Esophagus squamous epithelium (tissue), 5 donors: Measurements from ENCODE around the gene UGT3A2. TPM values are rescaled to one million over a fixed set of nuclear protein-coding genes. Genes with fewer than 3 reads are reported as not detected.

Experiments
- DNase-seq: peaks from one replicate; lab custom pipeline; 2025; lab: John Stamatoyannopoulos, UW
- H3K27ac ChIP-seq, 4 donors: fragments of 200-600 bp; sonication (generic); one replicate each; pipeline ENCODE4 v1.5.1; 2016 to 2019; ENCODE audit warnings: mild to moderate bottlenecking in 1 of 4
- H3K27me3 ChIP-seq, 4 donors: fragments of 200-600 bp; sonication (generic); 1 replicate in 3 of 4; 2 replicates in 1 of 4; pipeline versions ENCODE4 v1.5.1 to v1.6.0; 2017 to 2021; ENCODE audit warnings: antibody characterized with exemption in 1 of 4
- H3K36me3 ChIP-seq, 3 donors: fragments of 200-600 bp; sonication (generic); one replicate each; pipeline ENCODE4 v1.5.1; 2016 to 2019
- H3K4me1 ChIP-seq, 3 donors: fragments of 200-600 bp; sonication (generic); one replicate each; pipeline ENCODE4 v1.5.1; 2017 to 2019
- H3K4me3 ChIP-seq, 4 donors: fragments of 200-600 bp; sonication (generic); 1 replicate in 3 of 4; 2 replicates in 1 of 4; pipeline ENCODE4 v1.5.1; 2016 to 2019; ENCODE audit warnings: mild to moderate bottlenecking in 2 of 4, moderate library complexity in 1 of 4
- H3K9me3 ChIP-seq, 3 donors: fragments of 200-600 bp; sonication (generic); one replicate each; pipeline ENCODE4 v1.5.1; 2016 to 2019
- CTCF ChIP-seq, 6 experiments: fragments of 450-650 bp in 4 of 6; fragments of 200-600 bp in 2 of 6; sonication (generic) in 2 of 6; IDR thresholded peaks; one replicate each; pipeline ENCODE4 v1.5.1; 2016 to 2019; ENCODE audit warnings: antibody characterized with exemption in 6 of 6, mild to moderate bottlenecking in 4 of 6, moderate library complexity in 4 of 6
- POLR2A ChIP-seq, 4 donors: fragments of 450-650 bp; IDR thresholded peaks; one replicate each; pipeline ENCODE4 v1.6.1; 2017; ENCODE audit warnings: antibody characterized with exemption in 4 of 4, mild to moderate bottlenecking in 4 of 4, moderate library complexity in 3 of 4
- WGBS, 2 donors: methylation state at CpG; one replicate each; pipeline ENCODE4 v1.1.5; 2018; 5-methylcytosine and 5-hydroxymethylcytosine counted together
- intact Hi-C: fragments of 100-400 bp; cut with DNase I; formaldehyde crosslinking; loops from one replicate; pipeline ENCODE4 v1.15.0; 2022
- total RNA-seq, 4 donors: library from RNA; depleted of rRNA; stranded (reverse); fragments of >200 nt; gene quantifications; one replicate each; pipeline ENCODE4 v1.1.0, GENCODE V29; 2016
- donor health status: DM: yes; HTN: yes; CAD: no.

UGT3A2 gene
- total RNA-seq, 4 donors from 2014 or later, result not detected

- WGBS, 2 donors, result 67 to 90% methylated on average over 1 of the region's 1 CpG
- TF ChIP-seq POLR2A (IDR thresholded peaks at IDR 0.05) (no peak), CTCF (IDR thresholded peaks at IDR 0.05) (no peak)
- intact Hi-C loops, result no loop called here
Observed at GRCh38 chr5:36033486-36033885, 33.2 kb downstream of the UGT3A2 start.

GRCh38 chr5:36033047-36033446 lies 33.6 kb downstream of the UGT3A2 start:
- DNase-seq, result no peak
- TF ChIP-seq POLR2A (IDR thresholded peaks at IDR 0.05) (no peak), CTCF (IDR thresholded peaks at IDR 0.05) (no peak)
- H3K27me3 ChIP-seq, result peaks cover 0 to 2% (median 0%) of the 10 kb centered on the region in 4 donors

More at GRCh38 chr5:36033486-36033885, 33.2 kb downstream of the UGT3A2 start:
- Histone ChIP-seq H3K36me3 (no peaks in the 10 kb centered on the region), H3K27ac (no peak overlapping the region), H3K4me1 (peaks cover 0 to 5% (median 0%) of the 10 kb centered on the region in 3 donors), H3K4me3 (no peak overlapping the region), H3K27me3 (peaks cover 0 to 7% (median 0%) of the 10 kb centered on the region in 4 donors), H3K9me3 (no peaks in the 10 kb centered on the region)
- DNase-seq, result no peak

GRCh38 chr5:36031223-36031622 lies 35.5 kb downstream of the UGT3A2 start:
- H3K9me3 ChIP-seq, result no peaks in the 10 kb centered on the region
- intact Hi-C loops, result no loop called here
- H3K27ac ChIP-seq, result no peak overlapping the region
- H3K4me3 ChIP-seq, result no peak overlapping the region
- H3K4me1 ChIP-seq, result peaks cover 0 to 8% (median 0%) of the 10 kb centered on the region in 3 donors
- 72 to 77% methylated on average over 6 of the region's 6 CpGs for WGBS, 2 donors
- H3K27me3 ChIP-seq, result no peaks in the 10 kb centered on the region
- DNase-seq, result no peak
- H3K36me3 ChIP-seq, result no peaks in the 10 kb centered on the region
- TF ChIP-seq CTCF (IDR thresholded peaks at IDR 0.05) (no peak), POLR2A (IDR thresholded peaks at IDR 0.05) (no peak)

More at GRCh38 chr5:36033047-36033446, 33.6 kb downstream of the UGT3A2 start:
- H3K4me1 ChIP-seq, result peaks cover 0 to 5% (median 0%) of the 10 kb centered on the region in 3 donors
- H3K4me3 ChIP-seq, result no peak overlapping the region
- no peaks in the 10 kb centered on the region for H3K36me3 ChIP-seq
- H3K27ac ChIP-seq, result no peak overlapping the region
- H3K9me3 ChIP-seq, result no peaks in the 10 kb centered on the region
- intact Hi-C loops, result no loop called here

- Histone ChIP-seq H3K4me1 (peaks cover 0 to 8% (median 0%) of the 10 kb centered on the region in 3 donors), H3K9me3 (no peaks in the 10 kb centered on the region), H3K27me3 (no peaks in the 10 kb centered on the region), H3K4me3 (no peak overlapping the region), H3K36me3 (no peaks in the 10 kb centered on the region), H3K27ac (no peak overlapping the region)
- DNase-seq, result no peak
- no peak for TF ChIP-seq POLR2A (IDR thresholded peaks at IDR 0.05)
- no peak for TF ChIP-seq CTCF (IDR thresholded peaks at IDR 0.05)
- WGBS, 2 donors, result 100% methylated on average over 1 of the region's 1 CpG
- intact Hi-C loops, result no loop called here
Observed at GRCh38 chr5:36029914-36030313, 36.8 kb downstream of the UGT3A2 start.

- H3K27me3 ChIP-seq, result peaks cover 0 to 3% (median 0%) of the 10 kb centered on the region in 4 donors
- no peaks in the 10 kb centered on the region for H3K9me3 ChIP-seq
- intact Hi-C loops, result no loop called here
- H3K4me1 ChIP-seq, result peaks cover 0 to 8% (median 0%) of the 10 kb centered on the region in 3 donors
- no peak for DNase-seq
- H3K27ac ChIP-seq, result no peak overlapping the region
- no peak for TF ChIP-seq POLR2A (IDR thresholded peaks at IDR 0.05)
- no peak for TF ChIP-seq CTCF (IDR thresholded peaks at IDR 0.05)
- H3K36me3 ChIP-seq, result no peaks in the 10 kb centered on the region
- WGBS, 2 donors, result 71 to 77% methylated on average over 5 of the region's 5 CpGs
- H3K4me3 ChIP-seq, result no peak overlapping the region
Observed at GRCh38 chr5:36028816-36029465, 37.7 kb downstream of the UGT3A2 start.
